HG03342 (cell line): Measurements from ENCODE around the gene HMMR.
"Not testable (repeated sequence)": the region's sequence is repeated elsewhere in the genome, so short reads cannot be mapped to it uniquely, and the experiment has no call there.

Source experiments
- ATAC-seq: cut with Tn5 transposase; IDR thresholded peaks from one replicate; pipeline ENCODE4 v1.9.1; 2021; ENCODE audit warnings: mild to moderate bottlenecking, moderate library complexity; ENCODE audit not compliant: unreplicated experiment

HMMR gene, protein sequence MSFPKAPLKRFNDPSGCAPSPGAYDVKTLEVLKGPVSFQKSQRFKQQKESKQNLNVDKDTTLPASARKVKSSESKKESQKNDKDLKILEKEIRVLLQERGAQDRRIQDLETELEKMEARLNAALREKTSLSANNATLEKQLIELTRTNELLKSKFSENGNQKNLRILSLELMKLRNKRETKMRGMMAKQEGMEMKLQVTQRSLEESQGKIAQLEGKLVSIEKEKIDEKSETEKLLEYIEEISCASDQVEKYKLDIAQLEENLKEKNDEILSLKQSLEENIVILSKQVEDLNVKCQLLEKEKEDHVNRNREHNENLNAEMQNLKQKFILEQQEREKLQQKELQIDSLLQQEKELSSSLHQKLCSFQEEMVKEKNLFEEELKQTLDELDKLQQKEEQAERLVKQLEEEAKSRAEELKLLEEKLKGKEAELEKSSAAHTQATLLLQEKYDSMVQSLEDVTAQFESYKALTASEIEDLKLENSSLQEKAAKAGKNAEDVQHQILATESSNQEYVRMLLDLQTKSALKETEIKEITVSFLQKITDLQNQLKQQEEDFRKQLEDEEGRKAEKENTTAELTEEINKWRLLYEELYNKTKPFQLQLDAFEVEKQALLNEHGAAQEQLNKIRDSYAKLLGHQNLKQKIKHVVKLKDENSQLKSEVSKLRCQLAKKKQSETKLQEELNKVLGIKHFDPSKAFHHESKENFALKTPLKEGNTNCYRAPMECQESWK

DNA sequence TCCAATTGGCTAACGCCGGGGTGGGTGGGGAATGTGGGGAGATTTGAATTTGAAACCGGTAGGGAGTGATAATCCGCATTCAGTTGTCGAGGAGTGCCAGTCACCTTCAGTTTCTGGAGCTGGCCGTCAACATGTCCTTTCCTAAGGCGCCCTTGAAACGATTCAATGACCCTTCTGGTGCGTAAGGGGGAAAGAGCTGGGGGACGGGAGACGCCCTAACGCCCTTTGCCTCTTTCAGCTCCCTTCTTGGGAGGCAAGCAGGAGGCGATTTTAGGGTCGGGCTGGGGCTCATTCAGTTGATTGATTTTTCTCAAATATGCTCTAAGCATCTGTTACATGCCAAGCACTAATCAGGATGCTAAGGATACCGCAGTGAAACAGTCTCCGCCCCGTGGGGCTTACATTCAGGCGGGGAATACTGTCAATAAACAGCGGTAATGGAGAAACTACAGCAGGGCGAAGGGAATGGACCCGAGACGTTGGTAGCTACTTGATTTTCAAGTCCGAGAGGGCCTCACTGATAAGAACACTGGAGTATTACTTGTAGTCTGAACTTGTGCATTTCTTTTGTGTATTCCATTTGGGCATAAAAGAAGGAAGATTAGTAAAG lies at the start of gene HMMR:
TSS of gene HMMR (plus strand) at position 71 of the 610 bp plus-strand sequence. CDS start at position 132, 61 bp downstream.
- no peak for ATAC-seq

GRCh38 chr5:163415673-163416072 lies 44.8 kb upstream of the HMMR start:
- not testable (repeated sequence) for ATAC-seq

DNA sequence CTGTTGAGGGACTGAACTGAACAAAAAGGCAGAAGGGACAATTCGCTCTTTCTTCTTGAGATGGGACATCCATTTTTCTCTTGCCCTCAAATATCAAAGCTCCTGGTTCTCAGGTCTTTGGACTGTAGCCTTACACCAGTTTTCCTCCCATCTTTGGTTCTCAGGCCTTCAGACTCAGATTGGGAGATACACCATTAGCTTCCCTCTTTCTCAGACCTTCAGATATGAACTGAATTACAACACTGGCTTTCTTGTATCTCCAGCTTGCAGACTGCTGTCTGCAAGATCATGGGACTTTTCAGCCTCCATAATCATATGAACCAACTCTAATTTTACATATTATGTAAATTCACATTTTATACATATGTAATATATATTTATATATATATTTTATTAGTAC lies 35.6 kb upstream of the HMMR start:
- no peak for ATAC-seq

DNA sequence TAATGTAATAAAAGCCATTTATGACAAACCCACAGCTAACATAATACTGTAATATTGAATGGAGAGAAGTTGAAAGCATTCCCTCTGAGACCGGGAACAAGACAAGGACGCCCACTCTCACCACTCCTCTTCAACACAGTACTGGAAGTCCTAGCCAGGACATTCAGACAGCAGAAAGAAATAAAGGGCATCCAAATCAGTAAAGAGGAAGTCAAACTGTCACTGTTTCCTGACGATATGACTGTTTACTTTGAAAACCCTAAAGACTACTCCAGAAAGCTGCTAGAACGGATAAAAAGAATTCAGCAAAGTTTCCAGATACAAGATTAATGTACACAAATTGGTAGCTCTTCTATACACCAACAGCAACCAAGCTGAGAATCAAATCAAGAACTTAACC lies 34.3 kb upstream of the HMMR start:
- ATAC-seq: not testable (repeated sequence)

DNA sequence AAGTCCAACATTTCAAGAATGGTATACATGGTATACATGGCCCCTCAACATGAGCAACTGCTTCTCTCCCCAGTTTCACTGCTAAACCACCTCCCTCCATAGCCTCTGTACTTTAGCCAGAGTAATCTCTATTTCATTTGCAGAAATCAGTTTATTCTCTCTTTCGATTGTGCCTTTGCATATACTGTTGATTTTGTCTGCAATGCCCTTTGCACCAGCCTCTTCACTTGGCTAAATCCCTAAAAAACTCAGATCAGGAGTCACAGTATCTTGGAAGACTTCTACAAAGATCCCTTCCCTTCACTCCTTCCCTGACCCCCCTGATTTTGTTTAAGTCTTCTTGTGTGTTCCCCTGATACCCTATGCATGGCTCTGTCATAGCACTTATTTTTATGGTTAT lies 27.9 kb upstream of the HMMR start:
- no peak for ATAC-seq

DNA sequence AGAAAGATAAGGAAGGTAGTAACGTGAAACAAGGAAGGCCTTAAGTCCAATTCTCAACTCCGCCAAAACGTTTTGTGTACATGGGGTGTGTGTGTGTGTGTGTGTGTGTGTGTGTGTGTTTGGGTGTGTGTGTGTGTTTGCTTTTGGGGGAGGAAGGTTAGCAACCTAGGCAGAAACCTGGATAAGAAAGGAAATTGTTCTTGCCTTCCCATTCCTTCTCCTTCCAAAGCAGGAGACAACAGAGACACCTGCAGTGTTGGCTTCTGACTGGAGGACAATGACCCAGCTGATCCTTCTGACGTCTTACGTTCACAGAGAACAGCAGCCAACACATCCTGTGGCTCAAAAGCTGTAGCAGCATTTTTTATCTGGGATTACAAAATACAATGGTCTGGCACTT lies 27.2 kb upstream of the HMMR start:
- no peak for ATAC-seq

DNA sequence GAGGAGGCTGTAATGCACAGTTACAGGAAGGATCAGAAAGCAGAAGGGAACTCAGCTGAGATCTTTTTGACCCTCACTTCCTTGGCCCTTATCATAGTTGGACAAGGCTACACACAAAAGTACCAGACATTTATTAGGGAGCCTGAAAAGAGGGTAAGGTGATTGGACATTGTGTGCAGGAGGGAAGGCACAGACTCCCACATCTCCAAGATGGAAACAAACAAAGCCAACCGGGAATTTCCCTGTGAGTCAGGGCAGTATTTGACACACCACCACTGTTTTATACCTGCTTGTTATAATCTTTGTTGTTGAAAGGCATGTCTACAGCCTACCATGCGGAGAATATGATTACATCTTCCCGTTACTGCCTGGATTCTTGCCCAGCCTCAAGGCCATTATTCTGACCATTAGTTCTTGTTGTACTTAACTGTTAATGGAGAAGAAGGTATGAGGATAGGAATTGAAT lies 26.0 kb upstream of the HMMR start:
- ATAC-seq: no peak

GRCh38 chr5:163436515-163436914 lies 23.9 kb upstream of the HMMR start:
- no peak for ATAC-seq

DNA sequence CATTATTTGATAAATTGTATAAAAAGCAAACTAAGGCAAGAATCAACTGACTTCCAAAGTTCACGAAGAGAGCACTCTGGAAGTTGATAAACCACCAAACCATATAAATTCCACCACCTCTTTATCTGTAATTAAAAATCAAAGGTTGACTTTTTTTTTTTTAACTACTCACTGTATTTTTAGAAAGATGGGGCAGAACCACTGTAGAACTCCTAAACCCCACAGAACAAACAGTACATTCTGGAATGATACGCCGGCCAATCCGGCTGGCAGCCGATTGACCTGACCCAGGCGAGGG lies 23.5 kb upstream of the HMMR start:
- no peak for ATAC-seq

DNA sequence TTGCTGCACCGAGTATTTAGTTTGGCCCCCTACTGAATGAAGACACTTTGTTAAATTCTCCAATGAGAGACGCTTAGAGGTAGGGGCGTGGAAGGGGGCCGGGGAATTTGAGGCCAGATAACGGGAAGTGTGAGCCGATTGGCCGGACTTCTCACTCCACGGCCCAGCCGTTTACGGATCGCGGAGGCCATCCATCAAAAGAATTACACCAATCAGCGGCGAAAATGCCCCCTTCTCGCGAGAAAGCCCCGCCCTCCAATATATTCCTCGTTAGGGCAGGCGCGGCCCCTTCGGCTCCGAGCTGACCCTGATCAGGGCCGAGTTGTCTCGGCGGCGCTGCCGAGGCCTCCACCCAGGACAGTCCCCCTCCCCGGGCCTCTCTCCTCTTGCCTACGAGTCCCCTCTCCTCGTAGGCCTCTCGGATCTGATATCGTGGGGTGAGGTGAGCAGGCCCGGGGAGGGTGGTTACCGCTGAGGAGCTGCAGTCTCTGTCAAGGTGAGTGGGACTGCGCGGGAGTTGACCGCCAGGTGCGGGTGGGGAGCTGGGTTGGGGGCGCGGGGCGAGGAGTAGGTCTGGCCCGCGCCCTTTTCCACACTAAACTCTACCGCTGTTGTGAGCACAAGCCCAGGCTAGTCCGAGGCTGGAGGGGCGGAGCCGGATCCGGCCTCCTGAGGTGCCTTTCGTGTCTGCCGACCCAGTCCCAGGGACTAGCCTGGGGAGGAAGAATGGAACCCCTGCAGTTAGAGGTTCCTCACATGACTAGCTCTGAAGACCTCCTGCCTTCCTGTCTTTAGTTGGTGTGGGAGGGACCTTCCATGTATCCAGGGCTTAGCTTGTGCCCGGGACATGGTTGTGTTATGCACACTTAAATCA lies 22.9 kb upstream of the HMMR start, which contains the start of gene CCNG1:
TSS of gene CCNG1 (plus strand) at position 287 of the 874 bp plus-strand sequence. CDS start 1,662 bp downstream, outside the sequence.
- ATAC-seq: peak; percentile 97

DNA sequence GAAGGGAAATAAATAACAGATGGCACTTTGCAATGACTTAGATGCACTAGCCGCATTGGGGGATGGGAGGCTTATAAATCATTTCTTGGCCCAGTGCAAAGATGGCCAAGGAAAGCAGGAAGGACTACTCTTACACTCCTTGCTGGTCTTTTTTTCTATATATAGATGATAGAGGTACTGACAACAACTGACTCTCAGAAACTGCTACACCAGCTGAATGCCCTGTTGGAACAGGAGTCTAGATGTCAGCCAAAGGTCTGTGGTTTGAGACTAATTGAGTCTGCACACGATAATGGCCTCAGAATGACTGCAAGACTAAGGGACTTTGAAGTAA lies 21.4 kb upstream of the HMMR start:
- ATAC-seq: no peak

DNA sequence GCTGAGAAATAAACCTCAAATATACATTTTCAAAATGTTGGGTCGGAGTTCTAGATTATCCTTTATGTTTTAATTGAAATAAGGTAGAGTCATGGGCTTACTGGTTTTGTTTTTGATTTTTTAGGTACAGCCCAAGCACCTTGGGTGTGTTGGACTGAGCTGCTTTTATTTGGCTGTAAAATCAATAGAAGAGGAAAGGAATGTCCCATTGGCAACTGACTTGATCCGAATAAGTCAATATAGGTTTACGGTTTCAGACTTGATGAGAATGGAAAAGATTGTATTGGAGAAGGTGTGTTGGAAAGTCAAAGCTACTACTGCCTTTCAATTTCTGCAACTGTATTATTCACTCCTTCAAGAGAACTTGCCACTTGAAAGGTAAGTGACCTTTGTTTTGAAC lies 19.5 kb upstream of the HMMR start:
- ATAC-seq: no peak

DNA sequence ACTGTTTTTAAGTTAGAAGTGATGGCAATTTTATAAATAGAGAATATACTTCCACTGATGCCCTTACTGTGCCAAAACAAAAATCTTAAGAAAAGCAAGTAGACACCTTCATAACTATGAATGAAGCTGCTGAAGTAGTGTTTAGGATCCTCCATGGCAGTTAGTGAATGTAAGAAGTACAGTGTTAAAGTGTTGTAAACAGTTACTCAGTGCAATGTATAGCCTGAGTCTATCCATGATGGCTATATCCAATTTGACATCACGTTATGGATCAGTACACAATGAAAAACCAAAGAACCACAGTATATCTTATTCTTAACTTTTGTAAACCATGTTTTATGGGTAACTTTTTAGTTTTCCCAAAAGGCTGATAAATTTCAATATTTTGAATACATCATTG lies 15.9 kb upstream of the HMMR start:
- no peak for ATAC-seq

DNA sequence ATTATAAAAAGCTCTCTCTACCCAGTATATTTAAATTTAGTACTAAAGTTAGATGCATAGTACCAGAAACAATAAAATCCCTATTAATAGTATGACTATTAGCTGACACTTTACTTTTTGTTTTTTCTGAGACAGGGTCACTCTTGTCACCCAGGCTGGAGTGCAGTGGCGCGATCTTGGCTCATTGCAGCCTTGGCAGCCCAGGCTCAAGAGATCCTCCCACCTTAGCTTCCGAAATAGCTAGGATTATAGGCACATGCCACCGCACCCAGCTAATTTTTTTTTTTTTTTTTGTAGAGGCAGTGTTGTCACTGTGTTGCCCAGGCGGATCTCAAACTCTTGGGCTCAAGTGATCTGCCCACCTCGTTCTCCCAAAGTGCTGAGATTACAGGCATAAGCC lies 15.1 kb upstream of the HMMR start:
- no peak for ATAC-seq

DNA sequence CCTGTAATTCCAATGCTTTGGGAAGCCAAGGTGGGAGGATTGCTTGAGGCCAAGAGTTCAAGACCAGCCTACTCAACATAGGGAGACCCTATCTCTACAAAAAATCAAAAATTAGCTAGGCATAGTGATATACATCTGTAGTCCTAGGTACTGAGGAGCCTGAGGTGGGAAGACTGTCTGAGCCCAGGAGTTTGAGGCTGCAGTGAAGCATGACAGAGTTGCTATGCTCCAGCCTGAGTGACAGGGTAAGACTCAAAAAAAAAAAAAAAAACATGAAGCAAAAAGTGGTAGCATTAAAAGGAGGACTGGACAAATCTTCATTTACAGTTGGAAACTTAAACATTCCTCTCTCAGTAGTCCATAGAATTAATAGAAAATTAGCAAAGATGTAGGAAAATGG lies 13.2 kb upstream of the HMMR start:
- no peak for ATAC-seq

GRCh38 chr5:163447875-163448274 lies 12.6 kb upstream of the HMMR start:
- no peak for ATAC-seq

GRCh38 chr5:163448491-163448890 lies 11.9 kb upstream of the HMMR start:
- ATAC-seq: no peak

GRCh38 chr5:163451489-163451888 lies 8.9 kb upstream of the HMMR start:
- ATAC-seq: no peak

GRCh38 chr5:163453705-163454104 lies 6.7 kb upstream of the HMMR start:
- ATAC-seq: no peak

GRCh38 chr5:163455406-163455805 lies 5.0 kb upstream of the HMMR start:
- ATAC-seq: not testable (repeated sequence)

DNA sequence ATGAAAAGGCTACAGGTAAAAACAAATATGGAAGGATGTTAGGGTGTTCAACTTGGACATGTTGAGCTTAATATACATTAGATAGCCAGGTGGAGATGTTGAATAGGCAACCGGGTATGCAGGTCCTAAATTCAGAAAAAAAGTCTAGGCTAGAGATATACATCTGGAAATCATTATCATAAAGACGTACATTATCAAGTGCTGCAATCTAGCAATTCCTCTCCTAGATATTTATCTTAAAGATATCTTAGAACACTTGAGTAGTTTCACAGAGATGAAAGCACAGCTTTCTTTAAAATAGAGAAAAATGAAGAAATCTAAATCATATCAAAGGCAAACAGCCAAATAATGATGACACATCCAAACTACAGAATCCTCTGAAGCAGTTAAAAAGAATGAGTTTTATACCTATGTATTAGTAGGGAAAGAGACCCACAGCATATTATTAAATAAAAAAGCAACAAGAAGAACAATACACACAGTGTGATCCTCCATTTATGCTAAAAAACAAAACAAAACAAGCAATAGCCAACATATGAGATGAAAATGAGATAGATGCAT lies 4.3 kb upstream of the HMMR start:
- ATAC-seq: no peak
